ENCODE data around the gene OPA3. TPM values are rescaled to one million over a fixed set of nuclear protein-coding genes. Genes with fewer than 3 reads are reported as not detected.

Gene OPA3
- total RNA-seq, 1 donor from 2014 or later = 6.6 TPM

GRCh38 chr19:45509692-45510015 lies 74.9 kb downstream of the OPA3 start:
- intact Hi-C loops (cut with DNase I) = no loop called here
- H3K4me3 ChIP-seq = peak overlapping the region; percentile 97 to 100
- H3K36me3 ChIP-seq = no peaks in the 10 kb centered on the region
- no peak for TF ChIP-seq POLR2AphosphoS5 (IDR thresholded peaks at IDR 0.05; ENCODE audit: insufficient read depth in 1 of 2, low read depth in 1 of 2)
- no peak for TF ChIP-seq CTCF (IDR thresholded peaks at IDR 0.05)
- TF ChIP-seq POLR2A (IDR thresholded peaks at IDR 0.05) = no peak
- DNase-seq (ENCODE audit: extremely low spot score in 2 of 2) = no peak
- peaks cover 74% of the 10 kb centered on the region for H3K4me1 ChIP-seq
- H3K9me3 ChIP-seq = no peaks in the 10 kb centered on the region
- H3K27ac ChIP-seq = peak overlapping the region; percentile 93
- H3K27me3 ChIP-seq = no peaks in the 10 kb centered on the region

GRCh38 chr19:45508861-45509691 lies 75.5 kb downstream of the OPA3 start:
- Histone ChIP-seq H3K36me3 (no peaks in the 10 kb centered on the region), H3K27ac (peak overlapping the region; percentile 93), H3K9me3 (no peaks in the 10 kb centered on the region), H3K27me3 (no peaks in the 10 kb centered on the region), H3K4me1 (peaks cover 68% of the 10 kb centered on the region), H3K4me3 (peak overlapping the region; percentile 97 to 100)
- DNase-seq (ENCODE audit: extremely low spot score in 2 of 2) = no peak
- no peak for TF ChIP-seq POLR2A (IDR thresholded peaks at IDR 0.05)
- peak in 1 of 2 donors; percentile 42 for TF ChIP-seq POLR2AphosphoS5 (IDR thresholded peaks at IDR 0.05; ENCODE audit: insufficient read depth in 1 of 2, low read depth in 1 of 2)
- intact Hi-C loops (cut with DNase I) = no loop called here

- Histone ChIP-seq H3K27me3 (no peaks in the 10 kb centered on the region), H3K4me3 (peak overlapping the region; percentile 97 to 100), H3K9me3 (no peaks in the 10 kb centered on the region), H3K4me1 (peaks cover 61% of the 10 kb centered on the region), H3K36me3 (no peaks in the 10 kb centered on the region), H3K27ac (peak overlapping the region; percentile 93)
- intact Hi-C loops (cut with DNase I) = no loop called here
- no peak for TF ChIP-seq POLR2A (IDR thresholded peaks at IDR 0.05)
- TF ChIP-seq POLR2AphosphoS5 (IDR thresholded peaks at IDR 0.05; ENCODE audit: insufficient read depth in 1 of 2, low read depth in 1 of 2) = peak in 1 of 2 donors; percentile 11
- no peak for DNase-seq (ENCODE audit: extremely low spot score in 2 of 2)
Measured at GRCh38 chr19:45508417-45508860, 76.2 kb downstream of the OPA3 start.

- peak overlapping the region; percentile 93 for H3K27ac ChIP-seq
- intact Hi-C loops (cut with DNase I) = no loop called here
- DNase-seq (ENCODE audit: extremely low spot score in 2 of 2) = no peak
- H3K36me3 ChIP-seq = no peaks in the 10 kb centered on the region
- H3K4me1 ChIP-seq = peaks cover 56% of the 10 kb centered on the region
- H3K4me3 ChIP-seq = peak overlapping the region; percentile 97 to 100
- H3K9me3 ChIP-seq = no peaks in the 10 kb centered on the region
- no peaks in the 10 kb centered on the region for H3K27me3 ChIP-seq
- TF ChIP-seq POLR2A (IDR thresholded peaks at IDR 0.05) (no peak), POLR2AphosphoS5 (IDR thresholded peaks at IDR 0.05; ENCODE audit: insufficient read depth in 1 of 2, low read depth in 1 of 2) (no peak), CTCF (IDR thresholded peaks at IDR 0.05) (no peak)
Measured at GRCh38 chr19:45507872-45508416, 76.7 kb downstream of the OPA3 start.

GRCh38 chr19:45506989-45507871 lies 77.4 kb downstream of the OPA3 start, which contains the start of gene VASP:
VASP (plus strand) TSS chr19:45507479; CDS start chr19:45507772, 293 bp downstream.
- Histone ChIP-seq H3K9me3 (no peaks in the 10 kb centered on the region), H3K4me1 (peaks cover 49% of the 10 kb centered on the region), H3K36me3 (no peaks in the 10 kb centered on the region), H3K27me3 (no peaks in the 10 kb centered on the region), H3K27ac (peak within 1 kb of the TSS; percentile 93), H3K4me3 (peak within 1 kb of the TSS; percentile 97 to 100)
- intact Hi-C loops (cut with DNase I) = no loop called here
- no peak for DNase-seq (ENCODE audit: extremely low spot score in 2 of 2)
- peak; percentile 44 to 85 for TF ChIP-seq POLR2A (IDR thresholded peaks at IDR 0.05)
- no peak for TF ChIP-seq CTCF (IDR thresholded peaks at IDR 0.05)
- peak; percentile 94 to 97 for TF ChIP-seq POLR2AphosphoS5 (IDR thresholded peaks at IDR 0.05; ENCODE audit: insufficient read depth in 1 of 2, low read depth in 1 of 2)
